GM19395 (cell line): ENCODE results near the gene PMM1.
A peak's percentile ranks its signal among the peaks of the same experiment; 100 is the strongest.
"Not testable (repeated sequence)": the region's sequence is repeated elsewhere in the genome, so short reads cannot be mapped to it uniquely, and the experiment has no call there.

Source experiments
- ATAC-seq: cut with Tn5 transposase; IDR thresholded peaks from one replicate; pipeline ENCODE4 v1.9.1; 2021; ENCODE audit warnings: mild to moderate bottlenecking, moderate library complexity; ENCODE audit not compliant: unreplicated experiment

The PMM1 gene

DNA sequence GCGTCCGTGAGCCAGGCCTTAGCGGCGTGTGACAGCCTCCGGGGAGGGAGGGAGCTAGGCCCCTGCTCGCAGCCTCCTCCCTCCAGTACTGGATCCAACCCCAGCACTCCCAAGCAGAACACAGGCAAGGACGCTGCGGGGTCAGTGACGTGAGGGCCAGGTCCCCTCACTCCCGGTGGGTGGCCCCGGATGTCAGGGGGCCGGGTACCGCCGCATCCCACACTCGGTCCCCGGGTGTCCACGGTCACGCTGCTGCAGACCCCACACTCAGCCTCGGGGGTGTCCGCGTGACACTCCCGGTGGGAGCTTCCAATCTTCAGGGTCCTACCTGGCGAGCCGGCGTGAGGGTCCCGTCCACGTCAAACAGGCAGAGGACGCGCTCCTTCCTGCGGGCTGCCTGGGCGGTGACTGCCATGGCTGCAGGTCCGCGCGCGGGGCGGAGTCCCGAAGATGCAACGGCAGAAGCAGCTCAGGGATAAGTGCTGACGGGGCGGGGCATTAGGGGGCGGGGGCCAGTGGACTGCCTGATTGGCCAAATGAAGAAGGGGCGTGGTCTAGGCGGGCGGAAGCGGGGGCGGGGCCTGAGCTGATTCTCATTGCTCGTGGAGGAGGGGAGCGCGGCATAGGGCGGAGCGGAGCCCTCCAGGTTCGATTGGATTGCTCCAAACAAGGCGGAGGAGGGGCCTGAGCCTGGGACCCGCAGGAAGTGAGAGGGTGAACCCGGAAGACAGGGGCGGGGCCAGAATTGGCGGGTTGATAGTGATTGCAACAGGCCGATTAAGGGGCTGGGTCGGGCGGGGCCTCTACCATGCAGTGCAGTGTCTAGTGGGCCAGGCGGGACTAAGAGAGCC, at the start of gene PMM1:
TSS of gene PMM1 (minus strand) at position 450 of the 851 bp plus-strand sequence. CDS start at position 415, 35 bp downstream.
- peak; percentile 89 for ATAC-seq

DNA sequence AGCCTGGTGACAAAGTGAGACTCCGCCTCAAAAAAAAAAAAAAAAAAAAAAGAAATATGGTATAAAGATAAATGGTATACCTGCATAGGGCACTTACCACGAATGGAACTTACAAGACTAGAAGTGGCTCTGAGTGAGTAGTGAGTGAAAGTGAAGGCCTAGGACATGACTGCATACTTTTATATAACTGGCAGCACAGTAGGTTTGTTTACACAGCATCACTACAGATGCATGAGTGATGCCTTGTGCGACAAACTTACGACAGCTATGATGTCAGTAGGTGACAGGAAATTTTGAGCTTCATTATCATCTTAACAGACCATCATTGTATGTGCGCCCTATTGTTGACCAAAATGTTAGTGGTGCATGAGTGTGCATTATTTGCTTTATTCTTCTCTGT, 49.1 kb upstream of the PMM1 start:
- ATAC-seq = no peak

DNA sequence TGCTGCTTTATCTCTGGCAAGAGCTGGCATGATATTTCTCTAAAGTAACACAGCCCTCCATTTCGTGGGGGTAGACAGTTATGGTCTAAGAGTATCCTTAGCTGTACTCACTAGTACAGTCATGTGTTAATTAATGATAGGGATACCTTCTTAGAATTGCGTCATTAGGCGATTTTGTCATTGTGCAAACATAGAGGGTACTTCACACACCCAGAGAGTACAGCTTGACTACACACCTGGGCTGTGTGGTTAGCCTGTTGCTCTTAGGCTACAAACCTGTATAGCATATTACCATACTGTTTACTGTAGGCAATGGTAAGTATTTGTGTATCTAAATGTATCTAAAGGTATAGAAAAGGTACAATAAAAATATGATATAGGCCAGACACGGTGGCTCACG, 48.5 kb upstream of the PMM1 start:
- ATAC-seq = no peak

DNA sequence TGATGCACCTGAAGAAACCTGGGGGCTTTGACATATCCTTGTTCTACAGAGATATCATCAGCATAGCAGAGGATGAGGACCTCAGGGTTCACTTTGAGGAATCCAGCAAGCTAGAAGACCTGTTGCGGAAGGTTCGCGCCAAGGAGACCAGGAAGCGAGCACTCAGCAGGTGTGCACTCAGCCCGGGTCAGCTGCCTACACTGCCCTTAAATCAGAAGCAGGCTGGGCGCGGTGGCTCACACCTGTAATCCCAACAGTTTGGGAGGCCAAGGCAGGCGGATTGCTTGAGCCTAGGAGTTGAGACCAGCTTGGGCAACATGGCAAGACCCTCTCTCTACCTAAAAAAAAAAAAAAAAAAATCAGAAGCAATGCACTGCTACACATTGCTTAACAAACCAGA, 48.0 kb upstream of the PMM1 start:
- not testable (repeated sequence) for ATAC-seq

DNA sequence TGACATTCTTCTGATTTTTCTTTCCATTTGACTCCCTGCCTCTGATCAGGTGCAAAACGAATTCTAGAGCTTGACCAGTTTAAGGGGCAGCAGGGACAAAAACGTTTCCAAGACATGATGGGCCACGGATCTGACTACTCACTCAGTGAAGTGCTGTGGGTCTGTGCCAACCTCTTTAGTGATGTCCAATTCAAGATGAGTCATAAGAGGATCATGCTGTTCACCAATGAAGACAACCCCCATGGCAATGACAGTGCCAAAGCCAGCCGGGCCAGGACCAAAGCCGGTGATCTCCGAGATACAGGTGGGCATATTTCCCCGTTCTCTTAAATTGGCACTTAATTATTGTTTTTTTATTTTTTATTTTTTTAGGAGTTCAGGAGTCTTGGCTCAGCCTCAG, 46.8 kb upstream of the PMM1 start:
- ATAC-seq = no peak

DNA sequence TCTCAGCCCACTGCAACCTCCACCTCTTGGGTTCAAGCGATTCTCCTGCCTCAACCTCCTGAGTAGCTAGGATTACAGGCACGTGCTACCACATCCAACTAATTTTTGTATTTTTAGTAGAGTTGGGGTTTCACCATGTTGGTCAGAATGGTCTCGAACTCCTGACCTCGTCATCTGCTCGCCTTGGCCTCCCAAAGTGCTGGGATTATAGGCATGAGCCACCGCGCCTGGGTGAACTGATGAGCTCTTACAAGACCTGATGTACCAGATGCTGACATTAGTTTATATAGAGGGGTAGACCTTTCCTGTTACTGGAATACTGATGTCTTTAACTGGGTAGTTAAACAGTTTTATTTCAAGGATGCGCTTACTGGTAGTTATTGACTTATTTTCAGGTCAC, 45.0 kb upstream of the PMM1 start:
- not testable (repeated sequence) for ATAC-seq

DNA sequence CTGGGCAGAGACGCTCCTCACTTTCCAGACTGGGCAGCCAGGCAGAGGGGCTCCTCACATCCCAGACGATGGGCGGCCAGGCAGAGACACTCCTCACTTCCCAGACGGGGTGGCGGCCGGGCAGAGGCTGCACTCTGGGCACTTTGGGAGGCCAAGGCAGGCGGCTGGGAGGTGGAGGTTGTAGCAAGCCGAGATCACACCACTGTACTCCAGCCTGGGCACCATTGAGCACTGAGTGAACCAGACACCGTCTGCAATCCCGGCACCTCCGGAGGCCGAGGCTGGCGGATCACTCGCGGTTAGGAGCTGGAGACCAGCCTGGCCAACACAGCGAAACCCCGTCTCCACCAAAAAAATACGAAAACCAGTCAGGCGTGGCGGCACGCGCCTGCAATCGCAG, 42.0 kb upstream of the PMM1 start:
- ATAC-seq = not testable (repeated sequence)

DNA sequence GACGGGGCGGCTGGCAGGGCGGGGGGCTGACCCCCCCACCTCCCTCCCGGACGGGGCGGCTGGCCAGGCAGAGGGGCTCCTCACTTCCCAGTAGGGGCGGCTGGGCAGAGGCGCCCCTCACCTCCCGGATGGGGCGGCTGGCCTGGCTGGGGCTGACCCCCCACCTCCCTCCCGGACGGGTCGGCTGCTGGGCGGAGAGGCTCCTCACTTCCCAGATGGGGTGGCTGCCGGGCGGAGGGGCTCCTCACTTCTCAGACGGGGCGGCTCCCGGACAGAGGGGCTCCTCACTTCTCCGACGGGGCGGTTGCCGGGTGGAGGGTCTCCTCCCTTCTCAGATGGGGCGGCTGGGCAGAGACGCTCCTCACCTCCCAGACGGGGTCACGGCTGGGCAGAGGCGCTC, 41.5 kb upstream of the PMM1 start:
- ATAC-seq = not testable (repeated sequence)

DNA sequence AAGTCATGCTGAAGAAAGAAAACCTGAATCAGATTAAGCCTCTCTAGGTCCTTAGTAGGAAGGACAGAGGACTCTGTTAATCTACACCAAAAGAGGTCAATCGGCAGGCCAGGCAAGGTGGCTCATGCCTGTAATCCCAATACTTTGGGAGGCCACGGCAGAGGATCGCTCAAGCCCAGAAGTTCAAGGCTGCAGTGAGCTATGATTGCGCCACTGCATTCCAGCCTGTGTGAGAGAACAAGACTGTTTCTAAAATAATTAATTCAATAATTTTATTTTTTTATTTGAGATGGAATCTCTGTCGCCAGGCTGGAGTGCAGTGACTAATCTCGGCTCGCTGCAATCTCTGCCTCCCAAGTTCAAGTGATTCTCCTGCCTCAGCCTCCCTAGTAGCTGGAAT, 35.9 kb upstream of the PMM1 start:
- ATAC-seq = no peak

DNA sequence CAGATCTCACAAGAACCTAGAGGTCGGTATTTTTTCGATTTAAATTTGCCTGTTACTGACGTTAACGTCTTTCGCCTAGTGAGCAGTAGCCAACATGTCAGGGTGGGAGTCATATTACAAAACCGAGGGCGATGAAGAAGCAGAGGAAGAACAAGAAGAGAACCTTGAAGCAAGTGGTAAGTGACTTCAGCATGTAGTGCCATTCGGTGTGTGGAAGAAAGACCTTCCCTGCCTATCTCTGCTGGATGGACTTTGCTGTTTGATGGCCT, 32.2 kb upstream of the PMM1 start:
- ATAC-seq = no peak

DNA sequence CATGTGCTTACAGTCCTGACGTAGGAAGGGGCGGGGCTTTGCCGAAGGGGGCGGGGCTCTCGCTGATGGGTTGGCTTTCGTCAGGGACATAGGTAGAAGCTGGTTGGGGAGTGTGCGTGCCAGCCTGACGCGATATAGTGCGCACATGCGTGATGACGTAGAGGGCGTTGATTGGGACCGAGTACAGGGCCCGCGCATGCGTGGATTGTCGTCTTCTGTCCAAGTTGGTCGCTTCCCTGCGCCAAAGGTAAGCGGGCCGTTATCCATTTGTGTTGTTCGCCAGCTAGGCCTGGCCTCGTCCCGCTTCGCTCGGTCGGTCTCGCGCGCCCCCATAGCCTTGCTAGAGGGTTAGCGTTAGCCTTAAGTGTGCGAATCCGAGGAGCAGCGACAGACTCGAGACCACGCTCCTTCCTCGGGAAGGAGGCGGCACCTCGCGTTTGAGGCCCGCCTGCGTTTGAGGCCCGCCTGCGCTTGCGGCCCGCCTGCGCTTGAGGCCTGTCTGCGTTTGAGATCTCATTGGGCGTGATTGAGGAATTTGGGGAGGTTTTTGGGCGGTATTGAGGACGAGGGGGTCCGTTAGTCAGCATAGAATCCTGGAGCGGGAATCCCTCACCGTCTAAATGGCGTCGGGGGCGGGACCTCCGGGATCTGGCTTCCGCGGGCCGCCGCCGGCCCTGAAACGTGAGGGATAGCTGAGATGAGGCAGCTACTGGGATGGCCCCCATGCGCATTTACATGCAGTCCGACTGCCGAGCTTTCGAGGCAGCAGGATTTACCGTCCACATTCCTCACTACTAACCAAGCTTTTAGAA, 31.7 kb upstream of the PMM1 start, which contains the start of gene XRCC6:
TSS of gene XRCC6 (plus strand) at position 197 of the 812 bp plus-strand sequence. CDS start 710 bp downstream, outside the sequence.
- peak; percentile 73 for ATAC-seq

DNA sequence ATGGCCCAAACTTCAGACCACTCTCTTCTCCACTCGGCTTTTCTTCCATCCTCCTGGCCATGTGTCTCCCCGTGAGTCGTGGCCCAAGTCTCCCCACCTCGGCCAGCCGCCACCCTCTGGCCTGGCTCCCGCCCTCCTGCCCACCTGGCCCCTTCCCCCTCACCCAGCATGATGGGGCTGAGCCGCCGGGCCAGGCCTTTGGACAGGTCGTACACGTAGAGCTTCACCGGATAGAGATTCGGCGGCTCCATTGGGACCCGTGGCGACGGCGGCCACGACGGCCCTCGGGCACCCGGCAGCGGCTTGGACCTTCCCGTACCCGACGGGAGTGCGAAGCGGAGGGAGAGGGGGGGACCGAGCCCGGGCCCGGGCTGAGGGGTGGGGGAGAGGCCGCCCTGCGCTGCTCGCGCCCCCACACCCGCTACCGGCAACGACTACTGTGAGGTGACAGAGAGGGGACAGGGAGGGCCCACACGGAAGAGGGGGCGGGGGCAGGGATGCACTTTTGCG, 31.0 kb upstream of the PMM1 start, which contains the start of gene DESI1:
TSS of gene DESI1 (minus strand) at position 455 of the 510 bp plus-strand sequence. CDS start at position 251, 204 bp downstream.
- ATAC-seq = peak; percentile 26

DNA sequence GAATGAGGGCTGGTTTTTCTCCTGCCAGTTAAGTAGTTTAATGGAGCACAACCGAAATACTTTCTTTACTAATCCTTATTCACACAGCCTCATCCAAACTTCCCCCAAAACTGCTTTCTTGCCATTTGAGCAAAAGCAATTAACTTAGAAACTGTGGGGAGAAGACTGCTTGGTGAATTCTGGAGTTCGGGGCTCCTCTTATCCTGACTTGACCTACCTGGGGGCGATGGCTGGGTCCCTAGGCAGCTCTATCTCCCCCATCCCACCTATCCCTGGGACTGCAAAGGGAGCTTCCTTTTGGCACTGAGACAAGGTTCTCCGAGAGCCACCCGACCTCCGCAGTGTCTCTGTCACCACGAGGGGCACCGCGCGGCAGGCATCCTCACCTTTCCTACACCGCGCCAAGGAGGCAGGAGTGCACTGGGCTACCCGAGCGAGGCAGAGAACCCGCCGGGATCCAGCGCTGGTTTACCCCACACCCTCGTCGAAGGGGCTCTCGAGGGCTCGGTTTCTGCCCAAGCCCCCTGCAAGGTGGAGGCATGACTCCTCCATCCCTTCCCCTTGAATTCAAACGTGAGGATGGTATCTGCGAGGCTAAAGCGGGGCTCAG, 30.4 kb upstream of the PMM1 start:
- peak; percentile 32 for ATAC-seq

DNA sequence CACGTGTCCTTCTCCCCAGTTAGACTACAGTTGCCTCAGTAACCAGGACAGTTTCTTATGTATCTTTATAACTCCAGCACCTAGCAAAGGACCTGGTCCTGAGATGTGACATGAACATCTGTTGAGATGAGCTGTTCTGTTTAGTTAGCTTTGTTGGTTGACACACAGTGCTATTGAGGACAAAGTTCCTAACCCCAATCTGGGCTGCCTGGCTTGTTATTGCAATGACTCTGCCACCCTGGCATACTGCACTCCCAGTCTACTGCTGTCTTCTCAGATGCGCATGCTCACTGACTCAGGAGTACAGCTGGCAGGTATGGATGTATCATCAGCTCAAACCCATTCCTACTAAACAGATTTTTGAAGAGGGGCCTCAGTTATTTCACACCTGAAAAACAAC, 23.8 kb upstream of the PMM1 start:
- ATAC-seq = no peak

DNA sequence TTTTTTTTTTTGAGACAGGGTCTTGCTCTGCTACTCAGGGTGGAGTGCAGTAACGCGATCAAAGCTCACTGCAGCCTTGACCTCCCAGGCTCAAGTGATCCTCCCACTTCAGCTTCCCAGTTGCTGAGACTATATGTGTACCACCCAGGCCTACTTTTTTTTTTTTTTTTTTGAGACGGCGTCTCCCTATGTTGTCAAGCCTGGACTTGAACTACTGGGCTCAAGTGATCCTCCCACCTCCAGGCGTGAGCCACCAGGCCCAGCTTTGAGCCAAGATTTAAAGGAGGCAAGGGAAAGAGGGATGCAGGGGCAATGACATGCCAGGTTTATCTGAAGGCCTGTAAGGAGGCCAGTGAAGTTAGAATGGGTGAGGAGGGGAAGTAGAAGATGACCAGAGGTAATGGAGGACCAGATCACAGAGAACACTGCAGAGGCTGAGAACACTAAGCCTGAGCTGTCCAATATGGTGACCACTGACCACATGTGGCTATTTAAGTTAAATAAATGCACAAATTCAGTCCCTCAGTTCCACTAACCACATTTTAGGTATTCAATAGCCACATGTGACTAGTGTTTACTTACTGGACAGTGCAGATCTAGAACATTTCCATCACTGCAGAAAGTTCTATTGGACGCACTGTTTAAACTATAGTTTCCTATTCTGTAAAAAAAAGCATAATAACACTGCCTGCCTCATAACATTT, 23.1 kb upstream of the PMM1 start:
- no peak for ATAC-seq

DNA sequence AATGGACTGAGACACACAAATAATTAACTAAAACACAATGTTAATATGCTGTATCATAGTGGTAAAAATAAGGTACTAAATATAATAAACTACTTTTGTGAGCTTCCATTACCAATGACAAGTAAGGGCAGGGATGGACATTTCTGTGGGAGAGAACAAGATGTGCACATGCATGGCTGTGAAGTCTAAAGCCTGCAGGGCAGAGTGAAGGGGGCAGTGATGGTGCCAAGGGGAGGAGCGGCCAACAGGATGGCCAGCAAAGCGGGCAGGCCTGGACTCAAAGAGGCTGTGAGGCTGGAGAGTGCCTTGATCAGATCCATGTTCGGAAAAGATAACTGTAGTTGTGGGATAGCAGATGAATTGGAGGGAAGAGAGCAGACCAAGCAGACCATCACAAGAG, 18.7 kb upstream of the PMM1 start:
- no peak for ATAC-seq

DNA sequence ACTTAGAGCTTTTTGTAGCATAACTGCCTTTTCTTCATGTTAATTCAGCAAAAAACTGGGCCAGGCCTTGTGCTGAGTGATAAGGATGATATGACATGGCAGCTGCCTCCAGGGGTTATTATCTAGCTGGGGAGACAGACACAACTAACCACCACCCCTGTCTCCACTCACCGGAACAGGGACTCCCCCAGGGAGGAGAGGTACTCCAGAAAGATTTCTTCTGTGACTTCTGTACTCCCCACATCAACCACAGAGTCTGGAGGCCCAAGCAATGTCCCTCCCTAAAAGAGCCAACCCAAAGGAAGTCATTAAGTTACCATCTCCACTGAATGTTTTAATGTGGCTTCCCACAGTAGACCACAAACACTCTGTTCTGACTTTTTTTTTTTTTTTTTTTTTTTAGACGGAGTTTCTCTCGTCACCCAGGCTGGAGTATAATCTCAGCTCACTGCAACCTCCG, 14.3 kb upstream of the PMM1 start:
- peak; percentile 88 for ATAC-seq

DNA sequence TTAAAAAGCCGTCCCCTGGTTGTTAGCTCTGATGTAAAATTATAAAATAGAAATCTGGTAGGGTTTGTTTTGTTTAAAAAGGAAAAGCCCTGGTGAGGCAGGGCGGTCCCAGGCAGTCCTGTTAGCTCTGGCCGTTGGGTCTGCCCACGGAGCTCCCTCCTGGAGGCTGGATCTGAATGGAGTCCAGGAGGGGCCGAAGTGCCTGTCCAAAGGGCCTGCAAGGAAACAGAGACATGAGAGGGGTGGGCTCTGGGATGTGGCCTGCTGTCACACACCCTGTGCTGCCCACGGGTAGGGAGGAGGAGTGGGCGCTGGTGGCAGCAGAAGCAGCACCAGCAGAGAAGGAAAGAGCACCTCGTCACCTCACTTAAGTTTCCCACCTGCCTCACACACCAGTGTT, 11.3 kb upstream of the PMM1 start:
- no peak for ATAC-seq

DNA sequence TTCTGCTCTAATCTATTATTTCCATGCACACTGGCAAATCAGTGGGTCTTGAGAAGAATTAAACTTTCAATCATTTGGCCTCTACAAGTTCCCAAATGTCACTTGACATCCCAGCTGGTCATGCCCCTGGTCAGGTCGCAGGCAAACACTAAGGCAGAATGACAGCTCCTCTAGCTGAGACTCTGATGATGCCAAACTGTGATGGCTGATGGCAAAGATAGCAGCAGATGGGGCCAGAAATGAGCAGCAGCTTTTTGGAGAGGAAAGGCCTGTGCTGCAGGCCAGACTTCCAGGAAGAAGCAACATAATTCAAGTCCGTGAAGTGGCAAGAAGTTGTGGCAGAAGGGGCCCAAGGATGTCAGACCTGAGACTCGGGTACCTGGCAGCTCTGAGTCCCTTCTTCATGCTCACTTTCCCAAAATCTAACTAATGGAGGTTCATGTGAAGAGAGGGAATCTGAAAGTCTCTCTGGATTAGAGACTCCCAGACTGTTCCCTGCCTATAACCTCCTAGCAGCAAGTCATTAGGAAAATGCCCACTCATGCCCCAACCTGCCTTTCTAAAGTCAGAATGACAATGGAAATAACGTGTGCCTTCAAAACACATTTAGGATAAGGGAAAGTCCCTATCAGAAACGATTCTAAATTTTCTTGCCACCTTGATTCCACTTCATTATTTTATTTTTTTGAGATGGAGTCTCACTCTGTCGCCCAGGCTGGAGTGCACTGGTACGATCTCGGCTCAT, 9.4 kb upstream of the PMM1 start:
- ATAC-seq = no peak

DNA sequence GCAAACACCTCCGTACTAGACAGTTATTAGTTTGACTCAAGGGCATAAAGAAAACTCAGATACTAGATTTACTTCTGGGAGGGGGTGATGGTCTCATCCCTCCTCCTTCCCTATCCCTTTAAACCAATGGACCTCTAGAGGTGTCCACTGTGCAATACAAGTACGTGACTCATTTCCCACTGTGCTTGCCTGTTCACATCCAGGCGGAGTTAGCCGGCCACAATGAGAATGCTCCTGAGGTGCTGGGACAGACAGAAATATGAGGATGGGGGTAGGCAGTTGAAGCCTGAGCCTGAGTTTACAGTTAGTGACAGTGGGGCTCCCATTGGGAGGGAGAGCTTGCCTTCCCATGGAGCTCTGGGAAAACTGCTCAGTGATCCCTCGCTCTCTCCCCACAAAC, 8.4 kb upstream of the PMM1 start:
- ATAC-seq = no peak
